AG09309 (cell line): ENCODE results near the gene ULK2.

Experiments used
- DNase-seq: peaks from one replicate; pipeline ENCODE4 v3.0.0-alpha.2; 2010; ENCODE audit warnings: low read depth
- H3K4me3 ChIP-seq: 2 replicates; pipeline ENCODE4 v1.5.1; 2011; ENCODE audit warnings: mild to moderate bottlenecking, low read depth, low read length, moderate library complexity; ENCODE audit not compliant: control insufficient read depth
- CTCF ChIP-seq: IDR thresholded peaks from 2 replicates; pipeline ENCODE4 v1.5.1; 2011; ENCODE audit warnings: mild to moderate bottlenecking, low read depth, low read length, inconsistent platforms; ENCODE audit not compliant: insufficient read depth, control insufficient read depth; ENCODE audit errors: missing control alignments

Gene ULK2

GRCh38 chr17:19730843-19731242 lies 136.9 kb downstream of the ULK2 start:
- no peak overlapping the region for H3K4me3 ChIP-seq
- no peak for TF ChIP-seq CTCF
- no peak for DNase-seq

GRCh38 chr17:19729900-19730299 lies 137.8 kb downstream of the ULK2 start:
- H3K4me3 ChIP-seq, result no peak overlapping the region
- TF ChIP-seq CTCF, result no peak
- DNase-seq, result no peak

DNA sequence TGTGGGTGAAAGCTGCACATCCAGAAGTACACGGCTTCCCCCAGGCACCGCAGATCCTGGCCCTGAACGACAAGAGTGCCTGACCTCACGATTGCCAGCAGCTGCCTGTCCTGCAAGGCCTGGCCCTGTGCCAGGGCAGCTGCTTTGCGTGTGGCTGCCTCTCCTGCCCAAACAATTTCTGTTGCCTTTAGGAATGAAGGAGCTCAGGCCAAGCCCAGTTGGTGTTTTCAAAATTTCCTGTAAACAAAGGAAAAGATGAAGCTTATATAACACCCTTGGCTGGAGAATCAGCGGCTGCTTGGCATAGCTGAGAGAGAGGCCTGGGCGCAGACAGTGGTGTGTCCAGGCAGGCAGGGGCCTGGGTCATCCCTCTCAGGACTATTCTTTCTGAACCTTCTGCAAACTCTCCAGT lies 139.6 kb downstream of the ULK2 start:
- H3K4me3 ChIP-seq, result no peak overlapping the region
- DNase-seq, result peak; percentile 68
- TF ChIP-seq CTCF, result no peak

GRCh38 chr17:19727501-19728078 lies 140.1 kb downstream of the ULK2 start:
- no peak overlapping the region for H3K4me3 ChIP-seq
- peak; percentile 77 for DNase-seq
- TF ChIP-seq CTCF, result no peak

- DNase-seq, result no peak
- TF ChIP-seq CTCF, result no peak
- H3K4me3 ChIP-seq, result no peak overlapping the region
Observed at GRCh38 chr17:19726631-19727376, 140.9 kb downstream of the ULK2 start.

- no peak overlapping the region for H3K4me3 ChIP-seq
- DNase-seq, result no peak
- no peak for TF ChIP-seq CTCF
Observed at GRCh38 chr17:19725486-19725885, 142.2 kb downstream of the ULK2 start.
